Myocyte (in vitro differentiated cells): ENCODE results near the gene PDGFD. TPM values are rescaled to one million over a fixed set of nuclear protein-coding genes. Genes with fewer than 3 reads are reported as not detected.

Experiments used
- DNase-seq: peaks from one replicate; pipeline ENCODE4 v3.0.0-alpha.2; 2012; ENCODE audit warnings: low read depth
- total RNA-seq: library from RNA; depleted of rRNA; stranded (reverse); fragments of >200 nt; gene quantifications from 2 replicates; pipeline ENCODE4 v1.2.3, GENCODE V29; 2014

The PDGFD gene
- total RNA-seq, 1 donor from 2014 or later = 0.08 TPM

- no peak for DNase-seq
These were observed 68.2 kb downstream of the PDGFD start for GRCh38 chr11:104095791-104096190.

DNA sequence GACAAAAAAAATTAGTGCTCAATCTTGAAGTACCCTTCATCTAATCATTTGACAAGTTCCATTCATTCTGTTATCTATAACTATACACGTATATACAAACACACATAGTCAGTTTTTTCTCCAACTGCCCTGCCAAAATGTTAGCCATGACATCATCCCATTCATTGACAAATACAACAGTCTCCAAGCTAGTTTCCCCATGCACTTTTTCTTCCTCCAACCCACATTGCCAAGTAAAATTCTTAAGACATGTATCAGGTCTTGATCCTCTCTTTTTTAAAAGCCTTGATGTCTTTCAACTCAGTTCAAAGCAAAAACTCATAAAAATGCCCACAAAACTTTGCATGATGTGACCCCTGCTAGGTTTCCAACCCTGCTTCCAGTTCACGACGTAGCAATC is 69.4 kb downstream of the PDGFD start:
- DNase-seq = no peak

- DNase-seq = no peak
These were observed 70.3 kb downstream of the PDGFD start for GRCh38 chr11:104093426-104094280.

GRCh38 chr11:104092744-104093143 is 71.2 kb downstream of the PDGFD start:
- no peak for DNase-seq

GRCh38 chr11:104091281-104092096 is 72.5 kb downstream of the PDGFD start:
- no peak for DNase-seq

- no peak for DNase-seq
These were observed 73.2 kb downstream of the PDGFD start for GRCh38 chr11:104090767-104091166.

GRCh38 chr11:104089481-104089880 is 74.5 kb downstream of the PDGFD start:
- DNase-seq = no peak

DNA sequence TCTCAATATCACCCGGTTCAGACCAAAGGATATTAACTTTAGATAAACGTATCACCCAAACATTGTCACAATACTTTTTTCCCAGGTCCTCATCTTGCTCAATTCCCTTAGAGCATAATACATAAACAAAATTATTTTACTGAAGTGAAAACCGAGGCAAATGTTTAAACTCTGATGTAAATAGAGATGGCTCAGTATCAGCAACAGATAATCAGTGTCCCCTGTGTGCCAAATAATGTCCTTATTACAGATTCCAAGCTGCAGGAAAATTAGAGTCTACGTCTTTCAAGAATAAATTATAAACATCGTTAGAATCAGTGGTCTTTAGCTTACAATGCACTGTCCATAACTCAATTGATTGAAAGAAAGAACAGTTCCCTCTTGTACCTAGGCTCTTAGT is 77.3 kb downstream of the PDGFD start:
- DNase-seq = no peak

DNA sequence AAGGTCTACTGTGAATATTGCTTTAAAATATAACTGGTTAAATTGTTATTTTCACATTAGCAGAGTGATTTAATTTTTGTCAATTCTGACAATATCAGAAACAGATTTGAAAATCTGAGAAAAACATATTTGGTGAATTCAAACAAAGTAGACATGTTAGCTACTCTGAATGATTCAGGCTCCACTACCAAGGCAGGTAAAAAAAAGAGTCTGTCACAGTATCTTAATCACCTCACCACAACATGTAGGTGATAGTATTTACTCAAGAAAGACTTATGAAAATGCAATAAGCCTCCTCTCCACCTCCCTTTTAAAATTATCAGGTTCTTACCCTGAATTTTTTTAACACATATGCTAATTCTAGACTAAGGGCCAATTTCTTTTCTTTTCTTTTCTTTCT is 85.0 kb downstream of the PDGFD start:
- no peak for DNase-seq

DNA sequence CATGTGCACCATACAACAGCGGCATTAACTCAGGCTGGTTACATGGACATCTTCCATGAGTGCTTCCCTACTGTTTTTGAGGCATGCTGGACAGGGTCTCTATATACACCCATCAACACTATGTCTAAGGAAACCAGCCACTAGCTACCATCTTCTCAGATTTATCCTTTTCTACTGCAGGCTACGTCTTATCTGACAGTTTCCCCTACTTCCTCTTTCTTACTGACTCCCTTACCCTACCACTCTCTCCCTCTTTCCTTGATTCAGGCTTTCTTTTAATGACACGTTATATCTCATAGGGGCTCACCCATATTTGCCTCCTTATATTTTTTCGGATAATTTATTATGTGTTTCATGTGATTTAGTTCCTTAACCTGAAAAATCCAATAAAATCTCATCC is 85.7 kb downstream of the PDGFD start:
- no peak for DNase-seq

DNA sequence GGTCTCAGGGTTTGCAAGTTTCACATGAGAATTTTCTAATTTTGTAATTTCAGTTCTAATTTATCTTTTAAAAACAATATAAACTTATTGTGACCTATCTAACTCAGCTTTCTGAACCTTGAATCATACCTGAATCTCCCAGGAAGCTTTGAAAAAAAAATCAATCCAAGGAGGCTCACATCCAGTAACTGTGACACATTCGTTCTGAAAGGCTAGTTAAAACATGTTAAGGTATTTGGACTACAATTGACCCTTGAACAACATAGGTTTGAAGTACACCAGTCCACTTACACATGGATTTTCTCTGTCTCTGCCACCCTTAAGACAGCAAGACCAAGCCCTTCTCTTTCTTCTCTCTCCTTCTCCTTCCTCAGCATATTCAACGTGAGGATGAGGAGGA is 87.5 kb downstream of the PDGFD start:
- no peak for DNase-seq

- no peak for DNase-seq
These were observed 88.2 kb downstream of the PDGFD start for GRCh38 chr11:104075706-104076105.

- DNase-seq = no peak
These were observed 88.9 kb downstream of the PDGFD start for GRCh38 chr11:104075091-104075490.

DNA sequence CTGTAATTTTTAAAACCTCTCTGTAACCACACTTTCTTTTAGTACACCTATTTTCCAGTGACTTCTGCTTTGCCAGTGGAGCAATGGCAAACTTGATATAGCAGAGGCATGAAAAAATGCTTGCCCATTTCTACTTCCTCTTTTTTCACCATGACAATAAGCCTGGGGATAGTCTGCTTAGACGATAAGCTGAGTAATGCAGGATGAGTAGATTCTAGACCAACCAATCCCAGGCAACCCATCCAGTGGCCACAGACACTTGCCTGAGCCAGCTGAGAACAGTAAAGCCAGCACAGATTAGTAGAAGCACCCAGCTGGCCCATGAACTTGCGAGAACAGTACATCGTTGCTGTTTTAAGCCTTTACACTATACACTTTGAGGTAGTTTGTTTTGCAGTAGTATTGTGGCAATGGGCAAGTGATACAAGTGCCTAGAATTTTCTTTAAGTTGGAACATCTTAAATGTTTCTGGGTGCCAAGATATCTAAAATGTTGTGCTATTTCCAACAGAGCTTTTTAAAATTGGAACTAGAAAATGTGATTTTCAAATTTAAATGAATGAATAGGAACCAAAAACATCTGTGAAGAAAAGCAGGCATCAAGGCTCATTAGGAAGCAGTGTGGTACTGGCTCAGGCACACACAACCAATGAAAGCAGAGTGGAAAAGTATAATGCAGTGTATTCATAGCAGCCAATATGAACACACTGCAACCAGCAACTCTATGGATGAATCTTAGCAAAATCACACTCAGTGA is 89.8 kb downstream of the PDGFD start:
- DNase-seq = peak; percentile 16

DNA sequence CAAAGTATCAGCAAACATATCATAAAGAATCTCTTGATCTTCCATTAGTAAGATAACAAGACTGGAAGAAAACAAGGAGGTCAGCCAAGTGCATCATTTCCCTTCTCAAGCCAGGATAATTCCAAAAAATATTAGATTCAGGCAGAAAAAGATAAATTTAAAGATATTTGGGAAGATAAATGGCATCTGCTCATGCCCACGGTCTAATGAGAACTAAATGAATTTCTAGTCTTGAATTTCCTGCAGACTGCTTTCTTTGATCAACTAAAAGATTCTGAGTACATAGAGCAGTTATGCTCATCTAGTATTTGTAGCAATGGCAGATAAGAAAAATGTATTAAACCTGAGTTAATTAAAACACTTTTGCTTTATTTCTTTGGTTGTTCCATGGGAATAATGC is 96.4 kb downstream of the PDGFD start:
- DNase-seq = no peak

GRCh38 chr11:104064034-104064630 is 99.8 kb downstream of the PDGFD start:
- no peak for DNase-seq

GRCh38 chr11:104061853-104062521 is 102.0 kb downstream of the PDGFD start:
- DNase-seq = no peak

GRCh38 chr11:104060820-104061219 is 103.1 kb downstream of the PDGFD start:
- DNase-seq = no peak

DNA sequence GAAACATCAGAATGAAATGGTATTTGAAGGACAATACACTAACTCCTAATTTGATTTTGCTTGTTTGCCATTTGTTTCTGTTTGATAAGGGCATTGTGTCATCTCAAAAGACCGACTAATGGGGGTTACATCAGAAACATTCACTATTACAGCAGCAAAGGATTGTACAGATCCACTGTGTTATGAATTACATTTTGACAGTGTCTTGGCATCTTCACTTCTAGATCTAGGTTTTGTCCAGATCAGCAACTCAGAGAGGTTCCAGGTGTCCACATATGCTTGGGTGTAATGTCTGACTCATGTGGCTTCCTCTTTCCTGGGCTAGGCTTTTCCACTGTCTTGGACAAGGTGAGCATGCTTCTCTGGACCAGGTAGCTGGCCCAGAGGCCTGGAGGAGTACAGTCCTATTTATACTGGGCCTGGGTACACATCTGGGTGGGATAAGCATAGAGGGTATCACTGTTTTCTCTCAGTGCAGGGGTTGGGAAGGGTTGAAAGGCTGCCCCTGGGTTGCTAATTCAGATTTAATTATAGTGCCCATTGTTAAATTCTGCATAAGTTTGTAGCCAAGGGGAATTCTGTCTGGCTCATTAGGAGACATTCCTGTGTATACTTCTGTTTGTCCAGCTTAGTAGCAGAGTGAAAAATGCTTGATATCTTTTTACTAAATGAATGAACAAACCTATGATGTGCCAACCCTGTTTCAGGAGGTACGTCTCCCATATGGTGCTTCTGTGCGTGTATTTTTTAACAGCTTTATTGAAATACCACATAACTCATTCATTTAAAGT is 103.7 kb downstream of the PDGFD start:
- DNase-seq = no peak

- no peak for DNase-seq
These were observed 105.3 kb downstream of the PDGFD start for GRCh38 chr11:104058680-104059079.
